Iris pigment epithelial cell (primary cell): ENCODE data around the gene ABCA6.
A peak's percentile ranks its signal among the peaks of the same experiment; 100 is the strongest.
"Not testable (repeated sequence)": the region's sequence is repeated elsewhere in the genome, so short reads cannot be mapped to it uniquely, and the experiment has no call there.

Source experiments
- DNase-seq: peaks from one replicate; pipeline ENCODE4 v3.0.0-alpha.2; 2011; ENCODE audit warnings: low read depth

ABCA6 gene

DNA sequence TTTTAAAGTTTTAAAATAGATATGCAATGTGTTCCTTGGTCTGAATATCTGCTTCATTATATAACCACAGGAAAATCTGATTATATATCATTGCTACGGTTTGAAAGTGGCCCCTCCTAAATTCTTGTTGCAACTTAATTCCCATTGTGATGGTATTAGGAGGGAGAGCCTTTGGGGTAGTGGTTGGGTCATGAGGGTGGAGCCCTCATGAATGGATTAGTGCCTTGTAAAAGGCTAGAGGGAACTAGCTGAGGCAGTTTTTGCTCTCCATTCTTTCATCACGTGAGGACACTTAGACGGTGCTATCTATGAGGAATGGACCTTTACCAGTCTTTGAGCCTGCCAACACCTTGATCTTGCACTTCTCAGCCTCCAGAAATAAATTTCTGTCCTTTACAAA is 7.6 kb downstream of the ABCA6 start:
- DNase-seq = no peak

- DNase-seq = no peak
Measured at GRCh38 chr17:69130627-69131296, 10.9 kb downstream of the ABCA6 start.

DNA sequence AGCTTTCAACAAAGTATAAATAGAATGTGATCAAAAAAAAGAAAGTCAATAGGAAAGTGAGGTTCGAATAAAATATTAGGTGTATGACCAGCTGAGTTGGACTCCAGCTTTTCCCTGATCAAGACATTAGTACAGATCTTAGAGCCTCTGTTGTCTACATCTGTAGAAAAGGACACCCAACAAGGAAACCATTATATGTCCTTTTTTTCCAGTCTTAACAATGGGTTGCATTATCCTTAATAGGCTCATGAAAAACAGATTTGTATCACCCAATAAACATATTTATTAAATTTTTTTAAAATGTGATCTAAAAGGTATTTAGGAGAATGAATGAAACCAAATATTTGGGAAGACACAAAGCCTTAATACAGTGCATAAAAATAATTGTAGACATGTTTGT is 18.1 kb downstream of the ABCA6 start:
- no peak for DNase-seq

DNA sequence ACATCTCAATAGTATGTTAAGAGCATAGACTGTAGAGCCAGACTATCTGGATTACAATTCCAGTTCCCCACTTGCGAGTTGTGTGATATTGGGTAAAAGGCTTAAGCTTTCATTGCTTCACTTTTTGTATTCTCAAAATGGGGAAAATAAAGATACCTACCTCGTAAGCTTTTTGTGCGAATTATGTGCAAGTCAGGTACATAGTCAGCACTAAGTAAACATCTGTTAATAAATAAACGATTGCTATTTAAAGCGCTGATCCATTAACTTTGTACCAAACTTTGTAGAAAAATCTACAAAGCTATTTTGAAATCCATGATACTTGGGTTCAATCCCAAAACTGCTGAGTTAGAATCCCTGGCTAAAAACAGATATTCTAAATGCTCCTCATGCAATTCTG is 19.6 kb downstream of the ABCA6 start:
- no peak for DNase-seq

DNA sequence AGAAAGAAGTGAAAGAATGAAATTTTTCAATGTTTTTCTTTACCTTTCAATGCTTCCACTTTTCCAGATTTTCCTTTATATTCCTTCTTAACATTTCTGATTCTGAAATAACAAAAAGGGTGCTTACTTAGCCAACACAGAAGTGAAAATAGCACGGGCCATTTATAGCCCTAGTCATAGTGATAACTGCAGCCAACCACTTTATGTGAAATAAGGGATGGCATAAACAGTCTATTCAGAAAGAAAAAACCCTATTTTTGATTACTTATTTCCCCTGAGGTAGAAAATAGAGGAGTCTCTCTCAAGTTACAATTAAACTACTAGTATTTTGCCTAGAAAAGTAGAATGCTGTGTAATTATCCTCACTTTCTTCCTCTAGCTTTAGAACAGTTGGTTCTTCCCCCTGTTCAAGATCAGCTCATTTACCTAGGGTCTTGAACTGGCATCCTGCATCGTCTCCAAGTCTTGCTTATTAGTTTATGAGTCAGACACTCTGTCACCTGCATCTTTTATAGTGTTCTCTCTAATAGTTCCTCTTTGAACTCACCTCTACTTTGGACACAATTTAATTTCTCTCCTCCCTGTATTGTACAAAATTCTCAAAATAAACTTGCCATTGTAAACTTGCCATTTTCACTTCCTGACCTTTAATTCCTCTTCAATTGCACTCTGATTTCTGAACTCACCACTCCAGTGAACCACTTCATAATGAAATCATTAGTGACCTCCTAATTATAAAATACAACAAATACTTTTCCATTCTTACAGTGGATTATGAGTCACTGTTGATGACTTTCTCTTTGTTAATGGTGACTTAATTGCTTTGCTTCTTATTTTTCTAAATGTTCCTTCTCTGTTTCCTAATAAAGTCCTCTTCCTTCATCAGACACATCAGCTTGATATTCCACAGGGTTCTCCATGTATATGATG is 23.6 kb downstream of the ABCA6 start:
- DNase-seq = no peak

DNA sequence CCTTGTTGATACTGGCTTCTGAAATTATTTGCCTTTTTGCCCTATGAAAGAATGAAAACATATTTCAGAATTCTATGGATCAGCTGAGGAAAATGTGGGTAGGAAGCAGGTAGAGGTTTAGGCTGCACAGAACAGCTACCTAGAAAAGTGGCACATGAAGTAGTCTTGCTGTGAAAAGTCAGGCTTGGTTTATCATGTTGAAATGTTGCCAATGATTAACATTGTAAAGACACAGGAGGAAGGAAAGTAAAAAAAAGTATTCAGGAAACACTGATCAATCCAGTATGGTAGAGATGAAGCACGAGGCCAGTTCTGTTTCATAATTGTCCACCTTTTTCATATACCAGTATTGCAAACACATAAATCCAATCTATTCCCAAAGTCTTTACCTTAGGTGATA is 29.9 kb downstream of the ABCA6 start:
- DNase-seq = no peak

- DNase-seq = no peak
Measured at GRCh38 chr17:69105907-69106730, 35.6 kb downstream of the ABCA6 start.

GRCh38 chr17:69103557-69104233 is 38.0 kb downstream of the ABCA6 start:
- DNase-seq = no peak

DNA sequence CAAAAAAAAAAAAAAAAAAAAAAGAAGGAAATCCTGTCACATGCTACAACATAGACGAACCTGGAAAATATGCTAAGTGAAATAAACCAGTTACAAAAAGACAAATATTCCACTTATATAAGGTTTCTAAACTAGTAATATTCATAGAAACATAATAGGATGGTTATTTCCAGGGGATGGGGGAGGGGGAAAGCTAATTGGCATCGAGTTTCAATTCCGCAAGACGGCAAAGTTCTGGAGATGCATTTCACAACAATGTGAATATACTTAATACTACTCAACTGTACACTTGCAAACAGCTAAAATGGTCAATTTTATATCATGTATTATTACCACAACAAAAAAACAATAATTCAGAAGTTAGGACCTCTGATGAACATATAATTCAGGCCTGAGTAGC is 43.1 kb downstream of the ABCA6 start:
- no peak for DNase-seq

DNA sequence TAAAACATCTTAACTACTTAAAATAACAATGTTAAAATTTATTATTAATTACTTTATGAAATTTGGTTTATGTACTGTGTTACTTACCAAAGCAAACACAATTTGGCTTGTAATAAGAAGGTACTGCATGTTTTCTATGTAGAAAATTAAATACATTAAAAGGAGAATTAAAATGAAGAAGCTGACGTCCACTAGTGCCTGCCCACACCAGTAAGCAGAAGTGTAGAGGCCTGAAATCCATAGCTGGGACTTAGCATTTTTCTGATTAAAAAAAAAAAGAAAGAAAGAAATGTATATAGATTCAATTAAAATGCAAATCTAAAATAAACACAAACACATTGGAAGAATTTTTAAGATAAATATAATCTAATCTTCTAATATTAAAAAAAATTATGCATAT is 45.2 kb downstream of the ABCA6 start:
- no peak for DNase-seq

GRCh38 chr17:69093995-69094394 is 47.7 kb downstream of the ABCA6 start:
- DNase-seq = no peak

GRCh38 chr17:69093279-69093789 is 48.4 kb downstream of the ABCA6 start:
- DNase-seq = peak; percentile 12

DNA sequence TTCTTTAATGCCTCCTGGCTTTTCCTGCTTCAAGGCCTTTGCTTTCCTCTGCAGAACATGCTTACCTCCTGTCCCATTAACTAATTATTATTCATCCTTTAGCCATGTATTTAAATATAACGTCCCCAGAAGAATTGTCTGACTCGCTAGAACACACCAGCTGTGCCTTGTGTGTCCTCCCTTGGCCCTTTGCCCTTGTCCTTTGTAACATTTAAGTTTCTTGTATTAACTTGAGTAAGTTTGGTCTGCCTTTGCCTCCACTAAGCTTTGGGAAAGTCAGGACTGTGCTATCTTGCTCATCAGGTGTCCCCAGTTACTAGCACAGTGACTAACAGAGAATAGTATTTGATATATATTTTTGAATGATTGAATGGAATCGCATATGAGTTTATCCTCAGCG is 51.3 kb downstream of the ABCA6 start:
- DNase-seq = no peak

DNA sequence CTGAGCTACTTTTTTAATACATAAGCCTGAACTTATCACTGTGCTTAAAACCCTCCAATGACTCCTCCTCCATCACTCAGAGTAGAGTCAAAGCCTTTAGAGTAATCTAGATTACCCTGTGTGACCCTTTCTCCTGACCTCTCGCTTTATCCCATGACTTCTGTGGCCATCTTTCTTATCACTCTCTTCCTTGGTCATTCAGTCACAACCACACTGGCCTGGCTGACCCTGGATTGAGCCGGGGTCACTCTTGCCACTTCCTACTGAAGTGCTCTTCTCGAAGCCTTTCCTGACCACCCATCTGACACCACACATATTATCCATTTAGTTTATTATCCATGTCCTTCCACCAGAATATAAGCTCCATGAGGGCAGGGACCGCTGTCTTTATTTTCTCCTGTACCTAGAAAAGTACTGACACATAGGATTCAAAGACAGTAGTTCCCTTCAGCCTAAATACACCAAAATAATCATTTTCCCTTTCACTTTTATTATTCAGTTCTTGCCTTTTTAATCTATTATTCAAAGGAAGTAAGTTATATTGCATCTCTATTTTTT is 53.0 kb downstream of the ABCA6 start:
- no peak for DNase-seq

GRCh38 chr17:69086641-69087040 is 55.1 kb downstream of the ABCA6 start:
- no peak for DNase-seq

- peak; percentile 17 for DNase-seq
Measured at GRCh38 chr17:69084911-69085310, 56.8 kb downstream of the ABCA6 start.

DNA sequence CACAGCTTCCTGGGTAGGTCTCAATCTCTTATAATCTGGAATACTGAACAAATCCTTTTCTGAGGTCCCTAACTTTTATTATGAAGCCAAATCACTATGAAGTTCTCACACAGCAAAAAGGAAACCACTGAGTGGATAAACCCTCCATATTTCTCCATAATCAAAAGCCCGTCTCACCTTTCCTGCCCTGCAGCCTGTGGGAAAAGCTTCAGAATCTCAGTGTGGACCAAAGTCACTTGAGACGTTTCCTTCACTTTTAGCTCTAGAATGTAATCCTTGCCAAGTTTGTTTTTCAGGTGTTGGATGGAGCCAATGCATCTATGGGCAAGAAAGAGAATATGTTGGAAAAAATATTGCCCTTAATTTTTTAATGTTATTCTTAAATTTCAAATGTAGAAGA is 59.0 kb downstream of the ABCA6 start:
- DNase-seq = no peak

- DNase-seq = no peak
Measured at GRCh38 chr17:69078864-69079263, 62.8 kb downstream of the ABCA6 start.

DNA sequence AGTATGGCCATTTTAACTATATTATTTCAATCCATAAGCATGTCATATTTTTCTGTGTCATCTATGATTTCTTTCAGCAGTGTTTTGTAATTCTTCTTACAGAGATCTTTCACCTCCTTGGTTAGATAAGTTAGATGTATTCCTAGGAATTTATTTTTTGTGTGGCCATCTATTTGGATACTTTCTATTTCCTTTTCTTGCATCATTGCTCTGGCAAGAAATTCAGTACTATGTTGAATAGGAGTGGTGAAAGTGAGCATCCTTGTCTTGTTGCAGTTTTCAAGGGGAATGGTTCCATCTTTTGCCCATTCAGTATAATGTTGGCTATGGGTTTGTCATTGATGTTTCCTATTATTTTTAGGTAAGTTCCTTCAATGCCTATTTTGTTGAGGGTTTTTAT is 65.9 kb downstream of the ABCA6 start:
- DNase-seq = no peak

DNA sequence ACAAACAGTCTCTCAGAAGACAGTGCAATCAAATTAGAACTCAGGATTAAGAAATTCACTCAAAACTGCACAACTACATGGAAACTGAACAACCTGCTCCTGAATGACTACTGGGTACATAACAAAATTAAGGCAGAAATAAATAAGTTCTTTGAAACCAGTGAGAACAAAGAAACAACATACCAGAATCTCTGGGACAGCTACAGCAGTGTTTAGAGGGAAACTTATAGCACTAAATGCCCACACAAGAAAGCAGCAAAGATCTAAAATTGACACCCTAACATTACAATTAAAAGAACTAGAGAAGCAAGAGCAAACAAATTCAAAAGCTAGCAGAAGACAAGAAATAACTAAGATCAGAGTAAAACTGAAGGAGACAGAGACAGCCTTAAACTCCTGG is 68.3 kb downstream of the ABCA6 start:
- DNase-seq = not testable (repeated sequence)

DNA sequence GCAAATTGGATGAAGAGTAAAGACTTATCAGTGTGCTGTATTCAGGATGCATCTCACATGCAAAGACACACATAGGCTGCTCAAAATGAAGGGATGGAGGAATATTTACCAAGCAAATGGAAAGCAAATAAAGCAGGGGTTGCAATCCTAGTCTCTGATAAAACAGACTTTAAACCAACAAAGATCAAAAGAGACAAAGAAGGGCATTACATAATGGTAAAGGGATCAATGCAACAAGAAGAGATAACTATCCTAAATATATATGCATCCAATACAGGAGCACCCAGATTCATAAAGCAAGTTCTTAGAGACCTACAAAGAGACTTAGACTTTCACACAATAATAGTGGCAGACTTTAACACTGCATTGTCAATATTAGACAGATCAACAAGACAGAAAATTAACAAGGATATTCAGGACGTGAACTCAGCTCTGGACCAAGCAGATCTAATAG is 68.9 kb downstream of the ABCA6 start:
- not testable (repeated sequence) for DNase-seq
